H9 (cell line): ENCODE data around the gene FAM163B. TPM values are rescaled to one million over a fixed set of nuclear protein-coding genes. Genes with fewer than 3 reads are reported as not detected.

Experiments
- DNase-seq: peaks from one replicate; pipeline ENCODE4 v3.0.0-alpha.2; 2017
- H2AFZ ChIP-seq: one replicate; pipeline ENCODE4 v1.6.1; 2013; ENCODE audit warnings: mild to moderate bottlenecking, low read length, control low read depth, moderate library complexity
- H2AK5ac ChIP-seq: 2 replicates; pipeline ENCODE4 v1.6.1; 2013; ENCODE audit warnings: low read length, control low read depth, mixed read lengths; ENCODE audit not compliant: insufficient read length
- H2BK120ac ChIP-seq: one replicate; pipeline ENCODE4 v1.6.1; 2013; ENCODE audit warnings: low read depth, mild to moderate bottlenecking, low read length, control low read depth, inconsistent platforms; ENCODE audit not compliant: poor library complexity, severe bottlenecking
- H2BK12ac ChIP-seq: 2 replicates; pipeline ENCODE4 v1.6.1; 2013; ENCODE audit warnings: low read length, control low read depth, mixed read lengths, low read depth; ENCODE audit not compliant: insufficient read length
- H2BK15ac ChIP-seq: 2 replicates; pipeline ENCODE4 v1.6.1; 2013; ENCODE audit warnings: low read depth, low read length, control low read depth
- H2BK20ac ChIP-seq: one replicate; pipeline ENCODE4 v1.6.1; 2013; ENCODE audit warnings: low read depth, mild to moderate bottlenecking, low read length, control low read depth, inconsistent platforms; ENCODE audit not compliant: poor library complexity, severe bottlenecking
- H2BK5ac ChIP-seq: 2 replicates; pipeline ENCODE4 v1.6.1; 2013; ENCODE audit warnings: low read length, control low read depth, mixed read lengths; ENCODE audit not compliant: insufficient read length
- H3K14ac ChIP-seq: 2 replicates; pipeline ENCODE4 v1.6.1; 2013; ENCODE audit warnings: low read length, control low read depth; ENCODE audit not compliant: insufficient read depth
- H3K18ac ChIP-seq: 2 replicates; pipeline ENCODE4 v1.6.1; 2013; ENCODE audit warnings: low read depth, mild to moderate bottlenecking, mixed read lengths, low read length, control low read depth; ENCODE audit not compliant: insufficient read length
- H3K23ac ChIP-seq: 2 replicates; pipeline ENCODE4 v1.6.1; 2013; ENCODE audit warnings: low read length, control low read depth, mixed read lengths, low read depth; ENCODE audit not compliant: insufficient read length
- H3K23me2 ChIP-seq: 2 replicates; pipeline ENCODE4 v1.6.1; 2013; ENCODE audit warnings: low read depth, mild to moderate bottlenecking, mixed read lengths, low read length, control low read depth; ENCODE audit not compliant: insufficient read length, poor library complexity, severe bottlenecking
- H3K27ac ChIP-seq: 2 replicates; pipeline ENCODE4 v1.5.1; 2013; ENCODE audit warnings: low read length, control low read depth, mixed read lengths, low read depth; ENCODE audit not compliant: insufficient read length
- H3K27me3 ChIP-seq: 2 replicates; pipeline ENCODE4 v1.6.1; 2013; ENCODE audit warnings: low read length, control low read depth, inconsistent platforms; ENCODE audit not compliant: insufficient read depth
- H3K4ac ChIP-seq: 2 replicates; pipeline ENCODE4 v1.6.1; 2013; ENCODE audit warnings: low read depth, mild to moderate bottlenecking, control low read depth, inconsistent platforms, low read length, moderate library complexity
- H3K4me1 ChIP-seq: 2 replicates; pipeline ENCODE4 v1.6.1; 2013; ENCODE audit warnings: low read length, control low read depth, inconsistent platforms; ENCODE audit not compliant: insufficient read depth
- H3K4me2 ChIP-seq: 2 replicates; pipeline ENCODE4 v1.6.1; 2013; ENCODE audit warnings: low read length, control low read depth, mixed read lengths; ENCODE audit not compliant: insufficient read length, insufficient read depth
- H3K56ac ChIP-seq: 2 replicates; pipeline ENCODE4 v1.6.1; 2013; ENCODE audit warnings: low read depth, mild to moderate bottlenecking, mixed read lengths, low read length, control low read depth; ENCODE audit not compliant: insufficient read length
- H3K79me1 ChIP-seq: 2 replicates; pipeline ENCODE4 v1.6.1; 2013; ENCODE audit warnings: low read depth, mild to moderate bottlenecking, moderate library complexity, low read length, control low read depth, inconsistent platforms; ENCODE audit not compliant: insufficient read depth, poor library complexity, severe bottlenecking
- H3K79me2 ChIP-seq: 2 replicates; pipeline ENCODE4 v1.6.1; 2013; ENCODE audit warnings: low read length, control low read depth, inconsistent platforms; ENCODE audit not compliant: insufficient read depth
- H3K9ac ChIP-seq: 2 replicates; pipeline ENCODE4 v1.6.1; 2013; ENCODE audit warnings: low read length, control low read depth, mixed read lengths; ENCODE audit not compliant: insufficient read length; ENCODE audit errors: extremely low read depth
- H3K9me3 ChIP-seq: one replicate; pipeline ENCODE4 v1.6.1; 2013; ENCODE audit warnings: low read depth, low read length, inconsistent platforms; ENCODE audit not compliant: control insufficient read depth
- H3T11ph ChIP-seq: one replicate; pipeline ENCODE4 v1.6.1; 2013; ENCODE audit warnings: mild to moderate bottlenecking, low read length, control low read depth, inconsistent platforms
- H4K20me1 ChIP-seq: one replicate; pipeline ENCODE4 v1.6.1; 2013; ENCODE audit not compliant: control insufficient read depth, insufficient read length, insufficient read depth
- H4K5ac ChIP-seq: 2 replicates; pipeline ENCODE4 v1.6.1; 2013; ENCODE audit warnings: low read depth, mild to moderate bottlenecking, mixed read lengths, low read length, control low read depth; ENCODE audit not compliant: insufficient read length
- H4K8ac ChIP-seq: replicated peaks from 2 replicates; pipeline ENCODE4 v1.6.1; 2013; ENCODE audit warnings: low read length, control low read depth, mixed read lengths, low read depth; ENCODE audit not compliant: insufficient read length
- H4K91ac ChIP-seq: 2 replicates; pipeline ENCODE4 v1.6.1; 2013; ENCODE audit warnings: low read depth, mild to moderate bottlenecking, moderate library complexity, mixed read lengths, low read length, control low read depth; ENCODE audit not compliant: insufficient read length
- H3K27ac Mint-ChIP-seq, 3 experiments: 2 replicates in 2 of 3; 3 replicates in 1 of 3; pipeline ENCODE4 v1.8.0; 2020 to 2021; ENCODE audit warnings: mixed read lengths in 3 of 3, mild to moderate bottlenecking in 1 of 3, moderate library complexity in 1 of 3
- H3K27me3 Mint-ChIP-seq: 2 replicates; pipeline ENCODE4 v1.8.0; 2021; ENCODE audit warnings: low read depth, mild to moderate bottlenecking, moderate library complexity, mixed read lengths
- H3K36me3 Mint-ChIP-seq, 3 experiments: 2 replicates in 2 of 3; 3 replicates in 1 of 3; pipeline ENCODE4 v1.8.0; 2020 to 2021; ENCODE audit warnings: low read depth in 3 of 3, mixed read lengths in 3 of 3; ENCODE audit not compliant: insufficient read depth in 1 of 3
- H3K4me1 Mint-ChIP-seq, 2 experiments: 2 replicates each; pipeline ENCODE4 v1.8.0; 2020; ENCODE audit warnings: mixed read lengths in 2 of 2
- H3K4me3 Mint-ChIP-seq, 2 experiments: 2 replicates in 1 of 2; 3 replicates in 1 of 2; pipeline ENCODE4 v1.8.0; 2020 to 2021; ENCODE audit warnings: mild to moderate bottlenecking in 2 of 2, mixed read lengths in 2 of 2, moderate library complexity in 1 of 2
- H3K9me3 Mint-ChIP-seq, 2 experiments: 2 replicates in 1 of 2; 3 replicates in 1 of 2; pipeline ENCODE4 v1.8.0; 2020; ENCODE audit warnings: mild to moderate bottlenecking in 2 of 2, mixed read lengths in 2 of 2, moderate library complexity in 1 of 2
- WGBS: extraction: QIAGEN DNeasy Blood & Tissue Kit; methylation state at CpG from one replicate; pipeline ENCODE4 v1.1.7; 2013; ENCODE audit warnings: missing lambda C conversion rate, low lambda C conversion rate, mixed read lengths; ENCODE audit not compliant: insufficient read length; ENCODE audit errors: extremely low coverage; 5-methylcytosine and 5-hydroxymethylcytosine counted together
- total RNA-seq: library from RNA; stranded (reverse); gene quantifications from 2 replicates; pipeline ENCODE4 v1.2.1, GENCODE V29; 2021
- TF ChIP-seq, protein P1 (sequence below): fragments of 200-600 bp; sonication (generic); conservative IDR thresholded peaks from 3 replicates; pipeline ENCODE4 v1.8.0; 2021; ENCODE audit warnings: antibody characterized with exemption, mild to moderate bottlenecking

Gene FAM163B
- total RNA-seq, 1 experiment from 2014 or later: 0.39 TPM

DNA sequence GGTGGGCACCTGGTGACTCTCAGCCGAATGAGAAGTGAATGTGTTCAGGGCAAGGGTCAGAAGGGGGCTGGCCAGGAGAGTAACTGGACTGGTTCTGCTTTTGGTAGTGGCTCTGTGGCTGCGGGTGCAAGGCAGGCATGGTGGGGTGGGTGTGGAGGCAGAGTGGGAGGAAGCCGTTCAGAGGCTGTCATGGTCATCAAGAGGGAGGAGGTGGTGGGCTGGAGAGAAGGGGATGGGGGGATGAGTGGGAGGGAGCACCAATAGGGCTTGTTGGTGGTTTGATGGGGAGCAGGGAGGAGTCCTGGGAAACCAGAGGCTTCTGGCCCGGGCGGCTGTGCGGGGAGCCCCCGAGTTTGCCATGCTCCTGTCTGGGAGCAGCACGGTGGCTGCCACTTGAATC lies 13.3 kb downstream of the FAM163B start:
- Histone ChIP-seq H3K79me1 (no peaks in the 10 kb centered on the region), H2AK5ac (no peak overlapping the region), H3K56ac (no peak overlapping the region), H4K20me1 (no peaks in the 10 kb centered on the region), H3K27me3 (no peaks in the 10 kb centered on the region), H3K4me2 (no peak overlapping the region), H2BK5ac (no peak overlapping the region), H2BK12ac (no peak overlapping the region), H4K5ac (no peak overlapping the region), H3T11ph (no peak overlapping the region), H3K4ac (no peak overlapping the region), H2BK20ac (no peak overlapping the region), H2BK120ac (no peak overlapping the region), H2AFZ (no peak overlapping the region), H2BK15ac (no peak overlapping the region), H3K14ac (no peak overlapping the region), H3K23me2 (no peaks in the 10 kb centered on the region), H3K9ac (no peak overlapping the region), H3K27ac (no peak overlapping the region), H3K4me1 (no peaks in the 10 kb centered on the region), H3K9me3 (peaks cover 4% of the 10 kb centered on the region), H3K23ac (no peak overlapping the region), H4K8ac (no peak overlapping the region), H3K79me2 (no peaks in the 10 kb centered on the region), H4K91ac (no peak overlapping the region), H3K18ac (no peak overlapping the region)
- TF ChIP-seq, protein P1, sequence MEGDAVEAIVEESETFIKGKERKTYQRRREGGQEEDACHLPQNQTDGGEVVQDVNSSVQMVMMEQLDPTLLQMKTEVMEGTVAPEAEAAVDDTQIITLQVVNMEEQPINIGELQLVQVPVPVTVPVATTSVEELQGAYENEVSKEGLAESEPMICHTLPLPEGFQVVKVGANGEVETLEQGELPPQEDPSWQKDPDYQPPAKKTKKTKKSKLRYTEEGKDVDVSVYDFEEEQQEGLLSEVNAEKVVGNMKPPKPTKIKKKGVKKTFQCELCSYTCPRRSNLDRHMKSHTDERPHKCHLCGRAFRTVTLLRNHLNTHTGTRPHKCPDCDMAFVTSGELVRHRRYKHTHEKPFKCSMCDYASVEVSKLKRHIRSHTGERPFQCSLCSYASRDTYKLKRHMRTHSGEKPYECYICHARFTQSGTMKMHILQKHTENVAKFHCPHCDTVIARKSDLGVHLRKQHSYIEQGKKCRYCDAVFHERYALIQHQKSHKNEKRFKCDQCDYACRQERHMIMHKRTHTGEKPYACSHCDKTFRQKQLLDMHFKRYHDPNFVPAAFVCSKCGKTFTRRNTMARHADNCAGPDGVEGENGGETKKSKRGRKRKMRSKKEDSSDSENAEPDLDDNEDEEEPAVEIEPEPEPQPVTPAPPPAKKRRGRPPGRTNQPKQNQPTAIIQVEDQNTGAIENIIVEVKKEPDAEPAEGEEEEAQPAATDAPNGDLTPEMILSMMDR: no peak
- H3K27me3 Mint-ChIP-seq: peaks cover 18% of the 10 kb centered on the region
- peaks cover 22% of the 10 kb centered on the region in 2 experiments for H3K9me3 Mint-ChIP-seq
- DNase-seq: no peak
- H3K4me1 Mint-ChIP-seq: no peaks in the 10 kb centered on the region
- no CpG with 5 or more reads among the region's 8 CpGs for WGBS
- H3K27ac Mint-ChIP-seq: no peak overlapping the region
- H3K36me3 Mint-ChIP-seq: peaks cover 3 to 10% (median 10%) of the 10 kb centered on the region in 3 experiments; a peak in 6 of 7 replicates
- no peak overlapping the region; a peak in 1 of 5 replicates for H3K4me3 Mint-ChIP-seq
